Measurements from ENCODE around the gene NR4A3.

DNA sequence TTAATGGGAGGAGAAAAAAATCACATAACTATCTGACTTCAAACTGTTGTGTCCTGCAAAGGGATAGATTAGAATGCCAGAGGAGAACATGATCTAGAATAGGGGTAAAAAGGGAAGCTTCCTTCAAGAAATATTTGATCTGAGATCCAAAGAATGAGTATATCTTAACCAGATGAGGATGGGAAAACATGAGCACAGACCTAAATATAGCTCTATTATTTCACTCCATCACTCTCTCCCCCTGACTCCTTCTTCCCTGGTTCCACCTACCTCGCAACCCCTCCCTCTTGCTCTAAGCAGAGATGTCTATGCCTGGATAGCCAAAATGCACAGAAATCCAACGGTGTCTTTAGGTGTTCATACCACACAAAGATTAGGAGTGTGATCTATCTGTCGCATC, 36.4 kb downstream of the NR4A3 start:
- TF ChIP-seq, protein P1, sequence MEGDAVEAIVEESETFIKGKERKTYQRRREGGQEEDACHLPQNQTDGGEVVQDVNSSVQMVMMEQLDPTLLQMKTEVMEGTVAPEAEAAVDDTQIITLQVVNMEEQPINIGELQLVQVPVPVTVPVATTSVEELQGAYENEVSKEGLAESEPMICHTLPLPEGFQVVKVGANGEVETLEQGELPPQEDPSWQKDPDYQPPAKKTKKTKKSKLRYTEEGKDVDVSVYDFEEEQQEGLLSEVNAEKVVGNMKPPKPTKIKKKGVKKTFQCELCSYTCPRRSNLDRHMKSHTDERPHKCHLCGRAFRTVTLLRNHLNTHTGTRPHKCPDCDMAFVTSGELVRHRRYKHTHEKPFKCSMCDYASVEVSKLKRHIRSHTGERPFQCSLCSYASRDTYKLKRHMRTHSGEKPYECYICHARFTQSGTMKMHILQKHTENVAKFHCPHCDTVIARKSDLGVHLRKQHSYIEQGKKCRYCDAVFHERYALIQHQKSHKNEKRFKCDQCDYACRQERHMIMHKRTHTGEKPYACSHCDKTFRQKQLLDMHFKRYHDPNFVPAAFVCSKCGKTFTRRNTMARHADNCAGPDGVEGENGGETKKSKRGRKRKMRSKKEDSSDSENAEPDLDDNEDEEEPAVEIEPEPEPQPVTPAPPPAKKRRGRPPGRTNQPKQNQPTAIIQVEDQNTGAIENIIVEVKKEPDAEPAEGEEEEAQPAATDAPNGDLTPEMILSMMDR (IDR thresholded peaks at IDR 0.05; ENCODE audit: low read length) = no peak
- TF ChIP-seq EZH2phosphoT487 (IDR thresholded peaks at IDR 0.05; ENCODE audit: low read length) = no peak
